GM13977 (cell line): Measurements from ENCODE around the gene NSUN7.
"Not testable (repeated sequence)": the region's sequence is repeated elsewhere in the genome, so short reads cannot be mapped to it uniquely, and the experiment has no call there.

Source experiments
- DNase-seq: peaks from one replicate; pipeline ENCODE4 v3.0.0; 2012; ENCODE audit warnings: low spot score
- in situ Hi-C: fragments of 300-500 bp; cut with MboI; formaldehyde crosslinking; loops from one replicate; pipeline ENCODE4 v1.12.0; 2022; ENCODE audit warnings: low sequenced_read_pairs, low pct_unique_long_range_greater_than_20kb, mixed read lengths, inconsistent platforms; ENCODE audit not compliant: unreplicated experiment
- TF ChIP-seq, protein P1 (sequence below): IDR thresholded peaks from 2 replicates; pipeline ENCODE4 v1.5.1; 2012; ENCODE audit warnings: mild to moderate bottlenecking, control low read depth; ENCODE audit not compliant: insufficient read depth; ENCODE audit errors: extremely low read depth, missing control alignments

The NSUN7 gene

DNA sequence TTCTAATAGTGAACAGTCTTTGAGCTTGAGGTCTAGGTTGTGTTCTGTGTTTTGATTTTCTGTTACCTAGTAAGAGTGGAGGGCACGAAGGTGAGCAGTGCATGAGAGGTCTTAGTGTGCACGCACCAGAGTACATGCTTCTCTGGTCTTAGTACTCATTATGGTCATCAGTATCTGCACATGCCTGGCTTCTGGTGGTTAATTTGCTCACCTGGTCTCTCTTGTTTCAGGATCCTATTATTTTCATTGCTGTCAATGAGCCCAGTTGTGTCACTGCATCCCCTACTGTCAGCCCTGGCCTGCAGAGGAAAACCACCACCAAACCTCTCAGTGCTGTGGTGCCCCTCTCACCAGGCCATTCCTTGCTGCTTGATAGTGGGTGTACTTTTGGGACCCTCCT is 54.8 kb downstream of the NSUN7 start:
- DNase-seq = no peak
- in situ Hi-C loops = no loop called here
- TF ChIP-seq, protein P1, sequence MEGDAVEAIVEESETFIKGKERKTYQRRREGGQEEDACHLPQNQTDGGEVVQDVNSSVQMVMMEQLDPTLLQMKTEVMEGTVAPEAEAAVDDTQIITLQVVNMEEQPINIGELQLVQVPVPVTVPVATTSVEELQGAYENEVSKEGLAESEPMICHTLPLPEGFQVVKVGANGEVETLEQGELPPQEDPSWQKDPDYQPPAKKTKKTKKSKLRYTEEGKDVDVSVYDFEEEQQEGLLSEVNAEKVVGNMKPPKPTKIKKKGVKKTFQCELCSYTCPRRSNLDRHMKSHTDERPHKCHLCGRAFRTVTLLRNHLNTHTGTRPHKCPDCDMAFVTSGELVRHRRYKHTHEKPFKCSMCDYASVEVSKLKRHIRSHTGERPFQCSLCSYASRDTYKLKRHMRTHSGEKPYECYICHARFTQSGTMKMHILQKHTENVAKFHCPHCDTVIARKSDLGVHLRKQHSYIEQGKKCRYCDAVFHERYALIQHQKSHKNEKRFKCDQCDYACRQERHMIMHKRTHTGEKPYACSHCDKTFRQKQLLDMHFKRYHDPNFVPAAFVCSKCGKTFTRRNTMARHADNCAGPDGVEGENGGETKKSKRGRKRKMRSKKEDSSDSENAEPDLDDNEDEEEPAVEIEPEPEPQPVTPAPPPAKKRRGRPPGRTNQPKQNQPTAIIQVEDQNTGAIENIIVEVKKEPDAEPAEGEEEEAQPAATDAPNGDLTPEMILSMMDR = no peak

DNA sequence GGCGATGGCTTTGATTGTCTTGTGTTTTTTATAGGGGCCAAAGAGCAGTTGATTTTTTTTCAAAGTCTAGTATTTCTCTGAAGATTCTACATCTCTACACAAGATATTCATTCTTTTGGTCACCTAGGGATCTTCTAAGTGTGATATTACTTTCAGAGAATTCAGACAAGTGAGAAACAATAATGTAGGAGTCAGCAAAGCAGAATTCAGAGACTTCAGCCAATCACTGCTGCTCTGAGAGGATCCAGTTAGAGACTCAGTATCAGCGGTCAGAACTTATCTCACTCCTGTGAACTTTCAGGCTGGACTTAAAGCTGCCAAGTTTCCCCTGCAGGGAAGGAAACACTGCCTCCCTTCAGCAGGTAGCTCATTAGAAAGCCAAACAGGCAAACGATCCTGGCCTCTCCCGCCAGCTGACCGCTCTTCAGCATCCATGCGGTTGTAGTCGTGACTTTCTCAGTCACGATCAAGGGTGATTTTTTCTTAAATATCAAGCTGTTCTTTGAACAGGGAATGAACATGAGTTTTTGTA is 59.2 kb downstream of the NSUN7 start:
- in situ Hi-C loops = no loop called here
- TF ChIP-seq, protein P1 = no peak
- DNase-seq = no peak

DNA sequence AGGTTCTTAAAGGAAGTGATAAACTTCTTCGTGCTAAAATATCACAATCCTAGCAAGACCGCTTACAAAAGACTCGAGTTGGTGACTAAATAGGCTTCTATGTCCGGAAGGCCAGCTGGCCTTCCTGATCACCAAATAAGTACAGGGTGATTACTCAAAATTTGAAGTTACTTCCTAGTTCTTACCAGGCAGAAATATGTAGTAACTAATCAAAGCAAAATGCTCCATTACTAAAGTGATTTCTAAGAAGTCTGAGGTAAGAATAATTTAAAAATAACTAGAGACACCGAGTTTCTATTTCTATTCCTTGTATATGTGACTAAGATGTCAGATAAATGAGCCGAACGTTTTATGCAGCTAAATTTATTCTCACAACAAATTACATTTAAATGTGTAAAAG is 62.2 kb downstream of the NSUN7 start:
- TF ChIP-seq, protein P1 = no peak
- in situ Hi-C loops = no loop called here
- DNase-seq = no peak

DNA sequence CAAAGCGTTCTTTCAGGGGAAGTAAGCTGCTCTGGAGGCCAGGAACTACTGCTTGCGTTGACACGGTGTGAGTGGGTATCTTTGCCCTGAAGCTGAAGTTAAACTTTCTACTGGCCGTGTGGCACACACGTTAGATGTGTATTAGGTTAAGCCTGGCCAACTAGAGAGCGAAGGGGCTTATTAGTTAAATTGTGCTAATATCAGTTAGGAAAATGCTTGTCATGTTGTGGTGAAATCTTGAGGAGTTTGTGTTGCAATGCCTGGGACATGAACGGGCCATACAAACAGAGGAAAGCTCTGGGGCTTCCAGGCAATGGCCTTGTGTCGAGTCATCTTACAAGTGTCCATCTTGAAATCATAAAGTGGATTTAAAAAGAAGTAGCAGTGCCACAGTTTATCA is 62.6 kb downstream of the NSUN7 start:
- TF ChIP-seq, protein P1 = no peak
- in situ Hi-C loops = no loop called here
- no peak for DNase-seq

DNA sequence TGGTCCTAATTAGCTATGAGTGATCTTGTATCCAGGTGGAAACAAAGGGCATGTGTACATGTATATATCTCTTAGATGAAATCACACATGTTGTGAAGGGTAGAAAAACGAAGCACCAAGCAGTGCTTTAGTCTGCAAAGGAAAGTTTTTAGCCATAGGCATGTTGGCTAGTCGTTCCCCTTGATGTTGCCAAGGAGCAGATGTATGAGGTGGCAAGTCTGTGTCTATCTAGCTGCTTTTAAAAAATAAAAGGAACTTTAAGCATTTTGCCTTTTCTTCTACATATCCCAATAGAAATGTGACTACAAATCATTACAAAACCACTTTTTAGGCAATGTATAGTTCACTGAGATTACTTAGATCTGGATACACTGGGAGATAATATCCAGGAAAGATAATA is 63.1 kb downstream of the NSUN7 start:
- TF ChIP-seq, protein P1 = no peak
- in situ Hi-C loops = no loop called here
- DNase-seq = no peak

DNA sequence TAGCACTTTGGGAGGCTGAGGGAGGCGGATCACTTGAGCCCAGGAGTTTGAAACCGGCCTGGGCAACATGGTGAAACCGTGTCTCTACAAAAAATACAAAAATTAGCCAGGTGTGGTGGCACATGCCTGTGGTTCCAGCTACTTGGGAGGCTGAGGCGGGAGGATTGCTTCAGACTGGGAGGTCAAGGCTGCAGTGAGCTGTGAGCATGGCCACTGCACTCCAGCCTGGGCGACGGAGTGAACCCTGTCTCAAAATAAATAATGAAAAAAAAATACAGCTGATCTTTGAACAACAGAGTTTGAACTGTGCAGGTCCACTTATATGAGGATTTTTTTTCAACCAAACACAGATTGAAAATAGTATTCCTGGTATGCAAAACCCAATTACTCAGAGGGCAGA is 67.4 kb downstream of the NSUN7 start:
- DNase-seq, in situ Hi-C loops: not testable (repeated sequence)

DNA sequence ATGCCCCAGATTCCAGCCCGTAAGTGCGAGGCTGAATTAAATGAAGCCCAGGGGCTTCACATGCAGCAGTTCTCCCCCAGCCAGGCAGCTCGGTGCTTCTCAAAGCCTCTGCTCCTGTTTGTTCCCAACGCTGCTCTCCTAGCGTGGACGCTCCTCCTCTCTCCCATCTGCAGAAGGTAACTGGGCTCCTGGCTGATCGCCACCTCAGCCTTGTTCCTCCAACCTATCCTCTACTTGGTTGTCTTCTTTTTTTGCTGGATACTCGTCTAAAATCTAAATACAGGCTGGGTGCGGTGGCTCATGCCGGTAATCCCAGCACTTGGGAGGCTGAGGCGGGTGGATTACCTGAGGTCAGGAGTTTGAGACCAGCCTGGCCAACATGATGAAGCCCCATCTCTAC is 70.3 kb downstream of the NSUN7 start:
- in situ Hi-C loops = no loop called here
- TF ChIP-seq, protein P1 = no peak
- no peak for DNase-seq
